SU-DHL-6 (cell line): Measurements from ENCODE around the gene RHOV.

Experiments
- CTCF ChIP-seq: fragments of 200-600 bp; sonication (generic); IDR thresholded peaks from one replicate; pipeline ENCODE4 v1.5.1; 2017; ENCODE audit warnings: antibody characterized with exemption, mild to moderate bottlenecking, low read length, moderate library complexity; ENCODE audit not compliant: insufficient read depth, poor library complexity, severe bottlenecking
- EZH2phosphoT487 ChIP-seq: fragments of 200-600 bp; sonication (generic), shearing (Covaris generic); conservative IDR thresholded peaks from 2 replicates; pipeline ENCODE4 v1.6.1; 2018; ENCODE audit warnings: mild to moderate bottlenecking, antibody characterized with exemption, low read length, moderate library complexity, mixed read lengths

- TF ChIP-seq CTCF (no peak), EZH2phosphoT487 (no peak)
Observed at GRCh38 chr15:40922608-40923005, 48.6 kb upstream of the RHOV start.
